T-cell (primary cell): ENCODE results near the gene CDC40. TPM values are rescaled to one million over a fixed set of nuclear protein-coding genes. Genes with fewer than 3 reads are reported as not detected.
"Not testable (repeated sequence)": the region's sequence is repeated elsewhere in the genome, so short reads cannot be mapped to it uniquely, and the experiment has no call there.

Experiments used
- ATAC-seq, 4 experiments: fragments of 200-7000 bp in 3 of 4; fragments of 150-1000 bp in 1 of 4; cut with Tn5 transposase; replicated peaks in 1 of 4; 1 replicate in 3 of 4; 2 replicates in 1 of 4; pipeline ENCODE4 v1.10.0; 2021; ENCODE audit warnings: moderate library complexity in 3 of 4, mild to moderate bottlenecking in 2 of 4, moderate number of reproducible peaks in 1 of 4
- CTCF ChIA-PET, 2 donors: fragments of 300-600 bp; sonication (Branson Sonifier 250); formaldehyde crosslinking; loops; one replicate each; lab custom pipeline; 2022; ENCODE audit warnings: antibody characterized with exemption in 2 of 2; lab: Charles Lee
- POLR2A ChIA-PET, 2 donors: fragments of 300-600 bp; sonication (Branson Sonifier 250); formaldehyde crosslinking; loops; one replicate each; lab custom pipeline; 2022; ENCODE audit warnings: antibody characterized with exemption in 2 of 2; lab: Charles Lee
- DNase-seq, 35 experiments: peaks; one replicate each; pipeline versions ENCODE4 v3.0.0 to v3.0.0-alpha.2; 2013 to 2023
- H3K27ac ChIP-seq: one replicate; pipeline ENCODE4 v1.5.1; 2013; ENCODE audit warnings: low read length
- H3K27me3 ChIP-seq, 2 experiments: replicated peaks in 1 of 2; 1 replicate in 1 of 2; 2 replicates in 1 of 2; pipeline versions ENCODE4 v1.6.1 to v1.7.0; 2013; ENCODE audit warnings: low read length in 1 of 2, mixed read lengths in 1 of 2; ENCODE audit not compliant: control insufficient read depth in 2 of 2, insufficient read depth in 2 of 2; ENCODE audit errors: extremely low read depth in 1 of 2
- H3K36me3 ChIP-seq, 2 donors: 1 replicate in 1 of 2; 2 replicates in 1 of 2; pipeline versions ENCODE4 v1.6.1 to v1.7.0; 2013; ENCODE audit warnings: low read length in 1 of 2; ENCODE audit not compliant: control insufficient read depth in 2 of 2, insufficient read depth in 1 of 2; ENCODE audit errors: extremely low read depth in 1 of 2
- H3K4me1 ChIP-seq, 2 experiments: 1 replicate in 1 of 2; 2 replicates in 1 of 2; pipeline versions ENCODE4 v1.6.1 to v1.7.0; 2013; ENCODE audit warnings: low read length in 2 of 2, mixed read lengths in 1 of 2; ENCODE audit not compliant: insufficient read depth in 2 of 2, control insufficient read depth in 1 of 2; ENCODE audit errors: extremely low read depth in 1 of 2
- H3K4me3 ChIP-seq, 2 donors: 1 replicate in 1 of 2; 2 replicates in 1 of 2; pipeline versions ENCODE4 v1.5.1 to v1.7.0; 2013; ENCODE audit warnings: mild to moderate bottlenecking in 2 of 2, low read length in 1 of 2, moderate library complexity in 1 of 2; ENCODE audit not compliant: control insufficient read depth in 1 of 2; ENCODE audit errors: extremely low read depth in 1 of 2
- H3K9me3 ChIP-seq: 2 replicates; pipeline ENCODE4 v1.7.0; 2013
- H3K27ac Mint-ChIP-seq, 2 donors: one replicate each; pipeline ENCODE4 v1.8.0; 2020 to 2021; ENCODE audit warnings: mild to moderate bottlenecking in 2 of 2, mixed read lengths in 2 of 2
- H3K27me3 Mint-ChIP-seq, 2 donors: one replicate each; pipeline ENCODE4 v1.8.0; 2021 to 2022; ENCODE audit warnings: mixed read lengths in 2 of 2
- H3K36me3 Mint-ChIP-seq: one replicate; pipeline ENCODE4 v1.8.0; 2021; ENCODE audit warnings: mixed read lengths
- H3K4me1 Mint-ChIP-seq, 3 donors: one replicate each; pipeline ENCODE4 v1.8.0; 2020 to 2022; ENCODE audit warnings: mixed read lengths in 3 of 3, mild to moderate bottlenecking in 1 of 3
- H3K4me3 Mint-ChIP-seq, 3 donors: one replicate each; pipeline ENCODE4 v1.8.0; 2020 to 2022; ENCODE audit warnings: mild to moderate bottlenecking in 3 of 3, mixed read lengths in 3 of 3, moderate library complexity in 3 of 3
- H3K9me3 Mint-ChIP-seq, 3 donors: one replicate each; pipeline ENCODE4 v1.8.0; 2020 to 2022; ENCODE audit warnings: mixed read lengths in 3 of 3
- WGBS: methylation state at CpG from one replicate; pipeline ENCODE4 v1.1.5; 2013; ENCODE audit warnings: missing lambda C conversion rate; ENCODE audit not compliant: insufficient coverage; 5-methylcytosine and 5-hydroxymethylcytosine counted together
- total RNA-seq, 35 experiments: library from RNA in 6 of 35; stranded (reverse) in 6 of 35; fragments of 120-200 nt in 1 of 35; gene quantifications; one replicate each; pipeline versions ENCODE4 v1.2.1 to v1.2.4 and lab custom pipeline; 2013 to 2026

Gene CDC40
- total RNA-seq, 5 donors from 2014 or later (not counting 1 experiment from before 2014, with no cell fraction given), result 27.7 to 33.3 (median 28.3) TPM

- H3K27me3 Mint-ChIP-seq, H3K27ac Mint-ChIP-seq, ATAC-seq, CTCF ChIA-PET, H3K27ac ChIP-seq, H3K9me3 ChIP-seq, H3K9me3 Mint-ChIP-seq, H3K36me3 ChIP-seq, H3K4me3 Mint-ChIP-seq, H3K4me3 ChIP-seq, POLR2A ChIA-PET, H3K27me3 ChIP-seq, H3K4me1 ChIP-seq, DNase-seq: not testable (repeated sequence)
- peaks cover 27% of the 10 kb centered on the region for H3K36me3 Mint-ChIP-seq
- H3K4me1 Mint-ChIP-seq, result peaks cover 8 to 17% (median 13%) of the 10 kb centered on the region in 3 donors
- no CpG with 5 or more reads among the region's 1 CpG for WGBS
Observed at GRCh38 chr6:110236007-110236406, 55.8 kb downstream of the CDC40 start.

GRCh38 chr6:110239526-110240274, 59.5 kb downstream of the CDC40 start:
- Mint-ChIP-seq H3K4me3 (no peak overlapping the region), H3K9me3 (peaks cover 0 to 4% (median 0%) of the 10 kb centered on the region in 3 donors), H3K4me1 (no peaks in the 10 kb centered on the region), H3K36me3 (peaks cover 35% of the 10 kb centered on the region), H3K27ac (no peak overlapping the region), H3K27me3 (no peaks in the 10 kb centered on the region)
- no peak for DNase-seq
- H3K27ac ChIP-seq, result no peak overlapping the region
- H3K36me3 ChIP-seq, result peaks cover 0 to 4% of the 10 kb centered on the region in 2 donors
- H3K4me3 ChIP-seq, result no peak overlapping the region
- no peaks in the 10 kb centered on the region for H3K9me3 ChIP-seq
- POLR2A ChIA-PET, result no interaction called here
- ATAC-seq, result no peak
- WGBS, result no CpG with 5 or more reads among the region's 1 CpG
- CTCF ChIA-PET, result no interaction called here
- H3K27me3 ChIP-seq, result no peaks in the 10 kb centered on the region
- H3K4me1 ChIP-seq, result no peaks in the 10 kb centered on the region

GRCh38 chr6:110244621-110245020, 64.4 kb downstream of the CDC40 start:
- H3K27me3 Mint-ChIP-seq, CTCF ChIA-PET, H3K4me3 Mint-ChIP-seq: not testable (repeated sequence)

GRCh38 chr6:110246378-110246777, 66.2 kb downstream of the CDC40 start:
- Histone ChIP-seq H3K36me3 (no peaks in the 10 kb centered on the region), H3K27me3 (no peaks in the 10 kb centered on the region), H3K27ac (no peak overlapping the region), H3K4me3 (no peak overlapping the region), H3K9me3 (no peaks in the 10 kb centered on the region), H3K4me1 (no peaks in the 10 kb centered on the region)
- Mint-ChIP-seq H3K36me3 (peaks cover 19% of the 10 kb centered on the region), H3K4me3 (no peak overlapping the region), H3K27ac (no peak overlapping the region), H3K9me3 (peaks cover 0 to 7% (median 0%) of the 10 kb centered on the region in 3 donors), H3K27me3 (no peaks in the 10 kb centered on the region), H3K4me1 (no peaks in the 10 kb centered on the region)
- ChIA-PET POLR2A (no interaction called here), CTCF (no interaction called here)
- WGBS, result no CpG with 5 or more reads among the region's 3 CpGs
- DNase-seq (no peak), ATAC-seq (no peak)

More at GRCh38 chr6:110244621-110245020, 64.4 kb downstream of the CDC40 start:
- H3K4me3 ChIP-seq, DNase-seq, H3K27ac ChIP-seq, POLR2A ChIA-PET, H3K4me1 ChIP-seq, H3K4me1 Mint-ChIP-seq, H3K9me3 Mint-ChIP-seq, H3K9me3 ChIP-seq, H3K27me3 ChIP-seq, H3K27ac Mint-ChIP-seq, ATAC-seq, H3K36me3 ChIP-seq: not testable (repeated sequence)
- no CpG with 5 or more reads among the region's 3 CpGs for WGBS
- H3K36me3 Mint-ChIP-seq, result peaks cover 13% of the 10 kb centered on the region

GRCh38 chr6:110246900-110247546, 66.8 kb downstream of the CDC40 start:
- H3K27ac ChIP-seq, result no peak overlapping the region
- no CpG with 5 or more reads among the region's 3 CpGs for WGBS
- Mint-ChIP-seq H3K9me3 (peaks cover 0 to 7% (median 0%) of the 10 kb centered on the region in 3 donors), H3K4me3 (no peak overlapping the region), H3K36me3 (peaks cover 23% of the 10 kb centered on the region), H3K27me3 (no peaks in the 10 kb centered on the region), H3K4me1 (no peaks in the 10 kb centered on the region), H3K27ac (no peak overlapping the region)
- H3K27me3 ChIP-seq, result peaks cover 0 to 3% of the 10 kb centered on the region in 2 experiments
- no peak overlapping the region for H3K4me3 ChIP-seq
- POLR2A ChIA-PET, result no interaction called here
- DNase-seq, result no peak
- no peaks in the 10 kb centered on the region for H3K36me3 ChIP-seq
- no peaks in the 10 kb centered on the region for H3K9me3 ChIP-seq
- CTCF ChIA-PET, result no interaction called here
- ATAC-seq, result no peak
- no peaks in the 10 kb centered on the region for H3K4me1 ChIP-seq

- Histone ChIP-seq H3K4me1 (no peaks in the 10 kb centered on the region), H3K27me3 (peaks cover 0 to 3% of the 10 kb centered on the region in 2 experiments), H3K9me3 (no peaks in the 10 kb centered on the region), H3K36me3 (no peaks in the 10 kb centered on the region), H3K4me3 (no peak overlapping the region), H3K27ac (no peak overlapping the region)
- H3K4me3 Mint-ChIP-seq, result no peak overlapping the region
- ATAC-seq (no peak), DNase-seq (no peak)
- POLR2A ChIA-PET, result no interaction called here
- CTCF ChIA-PET, result no interaction called here
- no CpG with 5 or more reads among the region's 4 CpGs for WGBS
- H3K27me3 Mint-ChIP-seq, result peaks cover 0 to under 1% of the 10 kb centered on the region in 2 donors
- no peak overlapping the region for H3K27ac Mint-ChIP-seq
- H3K36me3 Mint-ChIP-seq, result peaks cover 21% of the 10 kb centered on the region
- peaks cover 0 to 7% (median 0%) of the 10 kb centered on the region in 3 donors for H3K9me3 Mint-ChIP-seq
- H3K4me1 Mint-ChIP-seq, result no peaks in the 10 kb centered on the region
Observed at GRCh38 chr6:110250058-110250457, 69.8 kb downstream of the CDC40 start.
